Osteoblast (primary cell): ENCODE results near the gene TMEM43. TPM values are rescaled to one million over a fixed set of nuclear protein-coding genes. Genes with fewer than 3 reads are reported as not detected.
A peak's percentile ranks its signal among the peaks of the same experiment; 100 is the strongest.

Source experiments
- DNase-seq: peaks from one replicate; pipeline ENCODE4 v3.0.0; 2011; ENCODE audit warnings: low spot score, mixed read lengths; ENCODE audit not compliant: insufficient read length; ENCODE audit errors: missing footprints
- H2AFZ ChIP-seq: 2 replicates; pipeline ENCODE4 v1.6.0; 2011; ENCODE audit warnings: mild to moderate bottlenecking, low read length
- H3K27ac ChIP-seq: 2 replicates; pipeline ENCODE4 v1.5.1; 2011; ENCODE audit warnings: mild to moderate bottlenecking, low read depth, low read length, moderate library complexity
- H3K27me3 ChIP-seq: 2 replicates; pipeline ENCODE4 v1.6.0; 2012; ENCODE audit warnings: mild to moderate bottlenecking, control low read depth, inconsistent platforms, low read length, moderate library complexity; ENCODE audit not compliant: insufficient read depth
- H3K36me3 ChIP-seq: 2 replicates; pipeline ENCODE4 v1.5.1; 2011; ENCODE audit warnings: mild to moderate bottlenecking, low read length, control low read depth, moderate library complexity; ENCODE audit not compliant: insufficient read depth
- H3K4me1 ChIP-seq: 2 replicates; pipeline ENCODE4 v1.5.1; 2011; ENCODE audit warnings: mild to moderate bottlenecking, low read length, control low read depth, moderate library complexity; ENCODE audit not compliant: insufficient read depth
- H3K4me2 ChIP-seq: 2 replicates; pipeline ENCODE4 v1.6.0; 2011; ENCODE audit warnings: mild to moderate bottlenecking, low read length; ENCODE audit not compliant: insufficient read depth
- H3K4me3 ChIP-seq: fragments of 200-600 bp; sonication (generic); 3 replicates; pipeline ENCODE4 v1.5.1; 2012; ENCODE audit warnings: mild to moderate bottlenecking, low read length, inconsistent platforms; ENCODE audit not compliant: insufficient read depth
- H3K79me2 ChIP-seq: 2 replicates; pipeline ENCODE4 v1.6.0; 2012; ENCODE audit warnings: mild to moderate bottlenecking, low read length, control low read depth, inconsistent platforms; ENCODE audit not compliant: insufficient read depth
- H3K9me3 ChIP-seq: 2 replicates; pipeline ENCODE4 v1.5.1; 2011; ENCODE audit warnings: low read depth, low read length, control low read depth
- H4K20me1 ChIP-seq: 2 replicates; pipeline ENCODE4 v1.6.0; 2012; ENCODE audit warnings: mild to moderate bottlenecking, low read length, control low read depth; ENCODE audit not compliant: insufficient read depth
- total RNA-seq: library from RNA; depleted of rRNA; stranded (reverse); fragments of >200 nt; gene quantifications from 2 replicates; pipeline ENCODE4 v1.2.3, GENCODE V29; 2012
- TF ChIP-seq, protein P1 (sequence below): IDR thresholded peaks from 2 replicates; pipeline ENCODE4 v1.5.1; 2011; ENCODE audit warnings: mild to moderate bottlenecking, low read depth, low read length, moderate library complexity; ENCODE audit errors: extremely low read depth

Gene TMEM43
- total RNA-seq, 1 donor = 138 TPM

DNA sequence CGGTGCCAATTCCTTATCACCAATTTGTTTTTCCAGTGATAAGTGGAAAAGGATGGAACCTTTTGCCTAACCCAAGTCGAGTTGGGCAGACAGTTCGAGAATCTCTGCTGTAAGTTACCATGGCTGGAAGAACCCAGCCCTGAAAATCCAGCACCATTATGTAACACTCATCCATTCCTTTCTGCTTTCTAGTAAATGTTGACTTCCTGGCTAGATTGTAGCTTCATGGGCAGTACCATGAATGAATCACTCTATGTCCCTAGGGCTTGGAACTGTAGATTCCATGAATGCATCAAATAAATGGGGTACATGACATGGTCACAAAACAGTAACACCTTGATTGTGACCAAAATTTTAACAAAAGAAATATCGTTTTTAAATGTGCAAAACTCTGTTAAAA, 14.2 kb upstream of the TMEM43 start:
- Histone ChIP-seq H3K27ac (no peak overlapping the region), H3K4me3 (no peak overlapping the region), H3K79me2 (no peaks in the 10 kb centered on the region), H2AFZ (no peak overlapping the region), H3K4me2 (no peak overlapping the region), H3K27me3 (no peaks in the 10 kb centered on the region), H3K4me1 (no peaks in the 10 kb centered on the region), H3K36me3 (peaks cover 34% of the 10 kb centered on the region), H3K9me3 (no peaks in the 10 kb centered on the region), H4K20me1 (no peaks in the 10 kb centered on the region)
- TF ChIP-seq, protein P1, sequence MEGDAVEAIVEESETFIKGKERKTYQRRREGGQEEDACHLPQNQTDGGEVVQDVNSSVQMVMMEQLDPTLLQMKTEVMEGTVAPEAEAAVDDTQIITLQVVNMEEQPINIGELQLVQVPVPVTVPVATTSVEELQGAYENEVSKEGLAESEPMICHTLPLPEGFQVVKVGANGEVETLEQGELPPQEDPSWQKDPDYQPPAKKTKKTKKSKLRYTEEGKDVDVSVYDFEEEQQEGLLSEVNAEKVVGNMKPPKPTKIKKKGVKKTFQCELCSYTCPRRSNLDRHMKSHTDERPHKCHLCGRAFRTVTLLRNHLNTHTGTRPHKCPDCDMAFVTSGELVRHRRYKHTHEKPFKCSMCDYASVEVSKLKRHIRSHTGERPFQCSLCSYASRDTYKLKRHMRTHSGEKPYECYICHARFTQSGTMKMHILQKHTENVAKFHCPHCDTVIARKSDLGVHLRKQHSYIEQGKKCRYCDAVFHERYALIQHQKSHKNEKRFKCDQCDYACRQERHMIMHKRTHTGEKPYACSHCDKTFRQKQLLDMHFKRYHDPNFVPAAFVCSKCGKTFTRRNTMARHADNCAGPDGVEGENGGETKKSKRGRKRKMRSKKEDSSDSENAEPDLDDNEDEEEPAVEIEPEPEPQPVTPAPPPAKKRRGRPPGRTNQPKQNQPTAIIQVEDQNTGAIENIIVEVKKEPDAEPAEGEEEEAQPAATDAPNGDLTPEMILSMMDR = no peak
- DNase-seq = no peak

DNA sequence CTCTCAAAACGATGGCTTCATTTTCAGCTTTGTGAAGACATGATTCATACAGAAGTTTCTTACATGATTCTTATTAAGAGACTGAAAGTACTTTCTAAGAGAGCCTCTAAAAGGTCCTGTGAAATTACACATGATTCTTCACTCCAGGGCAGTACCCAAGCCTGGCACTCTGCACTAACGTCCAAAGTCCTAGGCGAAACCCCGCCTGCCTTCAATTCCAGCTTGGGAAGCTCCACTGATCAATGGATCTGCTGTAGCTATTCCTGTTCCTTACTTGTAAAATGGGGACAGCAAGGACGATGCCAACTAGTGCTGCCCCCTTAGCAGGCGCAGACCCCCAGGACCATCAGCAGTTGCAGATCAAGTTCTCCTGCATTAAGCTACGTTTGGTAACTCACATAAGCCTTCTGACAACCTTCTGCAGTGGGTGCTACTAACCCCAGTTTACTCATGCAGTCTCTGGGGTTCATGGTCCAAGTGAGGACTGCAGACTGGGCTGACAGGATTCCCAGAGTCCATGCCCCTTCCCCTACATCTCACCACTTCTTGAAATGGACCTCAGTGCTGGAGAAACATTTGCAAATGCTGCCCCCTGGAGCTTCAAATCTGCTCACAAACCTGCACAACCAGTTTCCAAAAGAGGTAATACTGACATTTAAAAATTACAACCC, 10.8 kb upstream of the TMEM43 start:
- no peaks in the 10 kb centered on the region for H3K9me3 ChIP-seq
- H3K4me2 ChIP-seq = no peak overlapping the region
- no peaks in the 10 kb centered on the region for H3K27me3 ChIP-seq
- H3K4me1 ChIP-seq = no peaks in the 10 kb centered on the region
- no peaks in the 10 kb centered on the region for H3K79me2 ChIP-seq
- H3K4me3 ChIP-seq = no peak overlapping the region
- DNase-seq = no peak
- peaks cover 41% of the 10 kb centered on the region for H3K36me3 ChIP-seq
- H2AFZ ChIP-seq = no peak overlapping the region
- H3K27ac ChIP-seq = no peak overlapping the region
- no peaks in the 10 kb centered on the region for H4K20me1 ChIP-seq
- TF ChIP-seq, protein P1 = peak; percentile 36

DNA sequence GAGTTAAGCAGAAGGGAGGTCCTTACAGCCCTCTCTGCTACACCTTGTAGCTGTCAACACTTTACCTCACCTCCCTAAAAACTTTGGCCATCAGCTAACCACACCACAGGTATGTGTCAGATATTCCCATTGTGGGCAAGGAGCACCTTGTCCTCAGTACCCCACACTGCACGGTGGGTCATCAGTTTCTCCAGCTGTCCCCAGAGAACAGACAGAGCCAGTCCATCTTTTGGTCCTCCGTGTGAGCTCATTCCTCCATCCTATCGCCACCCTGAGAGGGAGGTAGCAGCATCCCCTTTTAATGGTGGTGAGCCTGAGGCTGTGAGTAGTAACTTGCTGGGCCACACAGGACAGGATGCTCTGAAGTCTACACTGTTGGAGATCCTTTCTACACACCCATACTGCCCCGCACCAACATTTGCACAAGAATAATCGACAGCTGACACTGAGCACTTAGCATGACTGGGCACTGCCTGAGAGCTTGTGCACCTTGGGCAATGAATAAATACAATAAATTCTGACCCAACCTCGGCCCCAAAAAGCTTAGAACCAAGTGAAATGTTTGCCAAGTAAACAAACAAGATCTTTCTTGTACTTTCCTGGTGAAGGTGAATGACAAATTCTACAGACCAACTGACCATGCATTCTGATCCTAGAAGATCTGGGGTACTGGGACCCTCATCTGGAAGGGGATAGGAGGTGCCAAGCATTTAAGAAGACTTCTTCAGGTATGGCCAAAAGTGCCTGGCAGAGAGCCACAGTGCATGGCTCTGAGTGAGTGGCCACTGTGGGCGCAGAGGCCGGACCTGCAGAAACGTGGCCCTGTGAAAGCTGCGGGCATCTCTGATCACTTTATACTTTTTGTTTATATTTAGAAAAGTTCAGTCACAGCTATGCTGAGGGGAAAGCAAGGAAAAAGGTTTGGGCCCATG, 7.1 kb upstream of the TMEM43 start:
- peaks cover 3% of the 10 kb centered on the region for H3K79me2 ChIP-seq
- no peak overlapping the region for H3K4me3 ChIP-seq
- no peaks in the 10 kb centered on the region for H3K9me3 ChIP-seq
- H3K4me2 ChIP-seq = no peak overlapping the region
- TF ChIP-seq, protein P1 = no peak
- no peak overlapping the region for H2AFZ ChIP-seq
- no peaks in the 10 kb centered on the region for H4K20me1 ChIP-seq
- no peaks in the 10 kb centered on the region for H3K27me3 ChIP-seq
- DNase-seq = no peak
- H3K36me3 ChIP-seq = peaks cover 29% of the 10 kb centered on the region
- no peak overlapping the region for H3K27ac ChIP-seq
- H3K4me1 ChIP-seq = no peaks in the 10 kb centered on the region
